Brain pericyte (primary cell): ENCODE results near the gene SESN1.
"Not testable (repeated sequence)": the region's sequence is repeated elsewhere in the genome, so short reads cannot be mapped to it uniquely, and the experiment has no call there.

Experiments
- DNase-seq: peaks from one replicate; pipeline ENCODE4 v3.0.0-alpha.2; 2012; ENCODE audit warnings: low read depth, low spot score

The SESN1 gene

DNA sequence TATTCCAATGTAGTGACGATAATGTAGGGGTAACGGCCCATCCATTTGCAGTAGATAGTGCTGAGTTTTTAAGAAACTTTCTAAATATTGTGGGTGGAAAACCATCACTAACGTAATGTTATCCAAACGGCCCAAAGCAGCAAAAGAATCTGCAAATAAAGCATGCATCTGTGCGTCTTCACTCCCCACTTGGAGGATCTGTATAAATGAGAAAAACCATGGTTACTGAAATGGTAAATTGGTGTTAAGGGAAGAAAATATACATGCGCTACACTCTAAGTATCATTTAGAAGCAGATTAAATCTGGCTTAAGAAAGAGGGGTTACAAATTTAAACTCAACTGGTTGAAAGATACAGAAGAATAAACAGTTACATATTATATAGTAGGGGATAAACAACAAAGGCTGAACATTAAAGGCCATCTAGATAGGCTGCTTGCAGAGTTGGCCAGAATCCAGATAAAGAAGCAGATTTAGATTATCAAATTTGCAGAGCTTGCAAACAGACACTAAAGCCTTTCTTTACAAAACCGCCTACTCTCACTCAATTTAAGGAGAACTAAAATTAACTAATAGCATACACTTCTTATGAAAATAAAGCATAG, 93.3 kb downstream of the SESN1 start:
- no peak for DNase-seq

GRCh38 chr6:109000289-109000688, 94.4 kb downstream of the SESN1 start:
- DNase-seq, result no peak

GRCh38 chr6:108999428-108999827, 95.2 kb downstream of the SESN1 start:
- no peak for DNase-seq

DNA sequence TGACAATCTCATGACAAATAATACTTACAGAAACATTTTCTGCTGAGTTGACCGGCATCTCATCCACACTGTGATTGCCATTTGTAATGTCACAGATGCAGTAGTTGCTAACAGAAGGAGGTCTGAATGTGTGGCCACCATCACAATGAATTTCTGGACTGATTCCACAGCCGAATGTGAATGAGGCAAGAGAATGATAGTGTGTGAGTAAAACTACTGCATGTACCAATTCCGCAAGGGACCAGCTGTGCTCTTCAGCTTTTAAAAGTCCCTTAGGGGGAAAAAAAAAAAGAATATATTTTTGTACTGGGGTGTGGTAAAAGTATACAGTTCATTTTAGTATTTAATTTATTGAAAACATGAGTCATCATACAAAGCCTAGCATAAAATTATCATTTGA, 96.2 kb downstream of the SESN1 start:
- no peak for DNase-seq

GRCh38 chr6:108996208-108996607, 98.4 kb downstream of the SESN1 start:
- DNase-seq, result no peak

GRCh38 chr6:108995296-108995695, 99.3 kb downstream of the SESN1 start:
- no peak for DNase-seq

DNA sequence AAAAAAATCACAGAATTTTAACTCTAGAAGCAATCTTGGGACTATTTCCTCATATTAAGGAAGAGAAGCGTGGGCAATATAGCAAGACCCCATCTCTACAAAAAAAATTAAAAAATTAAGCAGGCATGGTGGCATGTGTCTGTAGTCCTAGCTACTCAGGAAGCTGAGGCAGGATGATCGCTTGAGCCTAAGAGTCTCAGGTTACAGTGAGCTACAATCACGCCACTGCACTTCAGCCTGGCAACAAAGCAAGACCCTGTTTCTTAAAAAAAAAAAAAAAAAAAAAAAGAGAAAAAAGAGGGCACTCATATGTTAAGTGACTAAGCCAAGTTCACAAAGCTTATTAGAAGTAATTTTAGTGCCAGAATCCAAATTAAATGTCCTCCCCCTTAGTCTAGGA, 100.8 kb downstream of the SESN1 start:
- DNase-seq, result no peak

DNA sequence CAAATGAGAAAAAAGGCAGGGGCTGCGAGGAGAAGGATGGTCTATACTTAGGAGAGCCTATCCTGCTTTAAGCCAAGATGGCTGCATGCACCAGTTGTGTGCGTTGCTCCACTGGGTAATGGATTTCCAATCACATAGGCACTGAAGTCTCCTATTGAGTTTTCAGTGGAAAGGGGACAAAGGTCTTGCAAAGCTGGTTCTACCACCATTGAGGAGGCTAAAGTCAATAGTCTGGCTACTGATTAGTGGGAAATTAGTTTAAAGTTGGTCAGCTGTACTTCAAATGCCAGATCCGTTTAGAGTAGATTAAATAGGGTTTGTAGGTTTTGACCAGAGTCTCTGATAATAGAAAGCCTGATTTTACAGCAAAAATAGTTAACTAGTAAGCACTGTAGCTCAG, 104.9 kb downstream of the SESN1 start:
- no peak for DNase-seq

GRCh38 chr6:108988765-108989164, 105.9 kb downstream of the SESN1 start:
- no peak for DNase-seq

DNA sequence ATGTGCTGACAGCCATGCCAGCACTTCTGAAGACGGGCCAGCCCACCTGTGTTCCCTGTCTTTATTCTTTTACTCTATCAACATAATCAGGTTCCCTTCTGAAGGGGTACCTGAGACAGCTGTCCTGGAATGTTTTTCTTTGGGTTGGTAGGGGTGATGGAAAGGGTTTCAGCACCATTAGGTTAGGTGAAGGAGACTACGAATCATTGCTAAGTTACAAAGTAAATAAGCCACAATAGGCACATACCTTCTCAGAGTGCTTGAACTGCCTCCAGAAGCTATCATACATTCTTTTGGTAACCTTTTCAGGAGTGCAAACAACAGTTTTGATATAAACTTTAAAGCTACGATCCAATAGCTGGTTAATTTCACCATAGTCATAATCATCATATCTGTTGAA, 106.3 kb downstream of the SESN1 start:
- no peak for DNase-seq

DNA sequence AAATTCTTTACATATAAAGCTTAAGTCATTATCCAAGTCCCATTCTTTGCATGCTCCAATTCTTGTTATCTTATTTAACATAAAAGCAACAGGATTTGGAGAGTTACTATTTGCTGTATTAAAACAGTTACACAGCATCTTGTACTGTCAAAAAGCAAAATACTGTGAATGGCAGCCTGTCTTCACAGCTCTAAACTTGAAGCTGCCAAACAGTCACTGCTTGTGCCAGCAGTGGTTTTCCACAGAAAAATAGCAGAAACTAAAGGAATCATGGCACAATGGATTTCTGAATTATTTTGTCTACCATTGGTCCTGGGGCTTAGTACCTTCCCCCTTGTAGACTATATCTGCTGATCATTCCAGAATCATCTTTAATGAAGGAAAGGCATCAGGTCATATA, 107.5 kb downstream of the SESN1 start:
- DNase-seq, result no peak

GRCh38 chr6:108985301-108985700, 109.3 kb downstream of the SESN1 start:
- DNase-seq, result no peak

- no peak for DNase-seq
Observed at GRCh38 chr6:108983151-108983550, 111.5 kb downstream of the SESN1 start.

DNA sequence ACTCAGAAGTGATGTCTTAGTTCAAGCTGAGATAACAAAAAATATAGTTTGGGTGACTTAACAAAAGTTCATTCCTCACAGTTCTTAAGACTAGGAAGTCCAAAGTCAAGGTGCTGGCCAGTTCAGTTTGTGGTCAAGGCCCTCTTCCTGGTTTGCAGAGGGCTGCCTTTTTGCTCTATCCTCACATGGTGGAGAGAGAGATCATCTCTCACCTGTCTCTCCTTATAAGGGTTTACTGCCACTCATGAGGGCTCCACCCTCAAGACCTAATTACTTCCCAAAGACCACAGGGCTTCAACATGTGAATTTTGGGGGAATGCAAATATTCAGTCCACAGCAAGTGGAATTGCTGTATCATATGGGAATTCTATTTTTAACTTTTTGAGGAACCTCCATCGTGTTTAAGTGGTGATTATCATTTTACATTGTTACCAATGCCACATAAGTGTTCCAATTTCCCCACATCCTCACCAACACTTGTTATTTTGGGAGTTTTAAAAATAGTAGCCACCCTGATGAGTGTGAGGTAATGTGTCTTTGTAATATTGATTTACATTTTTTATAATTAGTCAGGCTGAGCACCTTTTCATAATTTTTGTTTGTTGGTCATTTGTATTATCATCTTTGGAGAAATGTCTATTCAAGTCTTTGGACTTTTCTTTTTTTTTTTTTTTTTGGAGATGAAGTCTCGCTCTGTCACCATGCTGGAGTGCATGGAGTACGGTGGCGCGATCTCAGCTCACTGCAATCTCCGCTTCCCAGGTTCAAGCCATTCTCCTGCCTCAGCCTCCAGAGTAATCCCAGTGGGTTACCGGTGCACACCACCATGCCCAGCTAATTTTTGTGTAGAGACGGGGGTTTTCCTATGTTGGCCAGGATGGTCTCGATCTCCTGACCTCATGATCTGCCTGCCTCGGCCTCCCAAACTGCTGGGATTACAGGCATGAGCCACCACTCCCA, 112.2 kb downstream of the SESN1 start:
- no peak for DNase-seq

GRCh38 chr6:108978638-108979037, 116.0 kb downstream of the SESN1 start:
- DNase-seq, result not testable (repeated sequence)

DNA sequence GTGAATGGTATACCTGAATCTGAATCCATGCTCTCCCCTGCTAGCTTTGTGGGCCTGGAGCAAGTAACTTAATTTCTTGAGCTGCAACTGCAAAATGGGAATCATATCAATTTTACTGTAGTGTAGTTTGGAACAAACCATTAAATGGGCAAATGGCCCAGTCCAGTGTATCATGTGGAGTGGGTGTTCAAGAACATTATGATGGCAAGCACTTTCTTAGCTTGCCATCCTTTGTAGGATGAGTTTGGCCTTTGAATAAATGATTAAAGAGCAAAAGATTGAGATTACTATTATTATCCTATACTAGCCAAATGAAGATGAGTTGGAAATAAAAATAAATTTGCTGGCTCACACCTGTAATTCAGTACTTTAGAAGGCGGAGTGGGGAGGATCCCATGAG, 120.4 kb downstream of the SESN1 start:
- DNase-seq, result no peak

DNA sequence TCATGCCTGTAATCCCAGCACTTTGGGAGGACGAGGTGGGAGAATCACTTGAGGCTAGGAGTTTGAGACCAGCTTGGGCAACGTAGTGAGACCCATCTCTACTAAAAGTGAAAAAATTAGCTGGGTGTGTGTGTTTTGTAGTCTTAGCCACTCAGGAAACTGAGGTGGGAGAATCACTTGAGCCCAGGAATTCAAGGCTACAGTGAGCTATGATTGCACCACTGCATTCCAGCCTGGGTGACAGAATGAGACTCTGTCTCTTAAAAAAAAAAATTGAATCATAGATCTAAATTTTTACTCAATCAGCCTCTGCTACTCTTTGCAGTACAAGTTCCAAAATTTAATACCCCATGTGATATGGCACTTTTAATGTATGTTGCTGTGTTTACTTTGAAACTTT, 124.9 kb downstream of the SESN1 start:
- no peak for DNase-seq

- no peak for DNase-seq
Observed at GRCh38 chr6:108968325-108969316, 126.0 kb downstream of the SESN1 start.

DNA sequence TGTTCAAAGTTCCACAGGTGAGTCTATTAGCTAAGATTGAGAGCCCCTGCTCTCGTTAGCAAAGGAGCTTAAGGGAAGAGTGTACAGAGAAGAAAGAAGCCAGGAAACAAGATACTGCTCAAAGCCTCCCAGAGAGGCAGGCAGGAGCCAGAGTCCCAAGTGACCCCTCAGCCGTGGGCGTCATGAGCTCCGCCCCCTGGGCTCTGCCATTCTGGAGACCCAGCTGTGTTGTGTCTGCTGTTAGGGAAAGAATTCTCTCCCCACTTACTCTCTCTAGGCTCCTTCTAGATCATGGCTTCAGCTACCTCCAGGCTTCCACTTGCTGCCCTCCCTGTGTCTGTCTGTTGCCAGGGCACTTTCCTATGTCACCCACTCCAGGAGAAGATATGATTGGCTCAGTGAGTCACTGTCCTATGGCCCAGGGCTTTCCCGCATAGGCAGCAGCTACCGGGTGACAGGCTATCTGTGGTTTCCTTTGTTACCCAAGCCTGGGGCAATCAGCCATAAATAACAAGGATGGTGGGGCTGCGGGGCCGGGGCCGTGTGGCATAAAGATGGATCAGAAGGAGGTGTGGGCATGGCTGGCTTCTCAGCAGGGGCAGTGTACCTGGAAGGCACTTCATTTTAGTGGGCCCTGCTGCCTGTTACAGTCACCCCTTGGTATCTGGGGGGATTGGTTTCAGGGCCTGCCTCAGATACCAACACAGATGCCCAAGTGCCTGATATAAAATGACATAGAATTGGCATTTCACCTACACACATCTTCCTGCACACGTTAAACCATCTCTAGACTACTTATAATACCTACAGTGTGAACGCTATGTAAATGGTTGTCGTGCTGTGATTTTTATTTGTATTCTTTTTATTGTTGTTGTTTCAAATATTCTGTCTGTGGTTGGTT, 127.5 kb downstream of the SESN1 start:
- DNase-seq, result no peak

- no peak for DNase-seq
Observed at GRCh38 chr6:108966251-108966650, 128.4 kb downstream of the SESN1 start.

DNA sequence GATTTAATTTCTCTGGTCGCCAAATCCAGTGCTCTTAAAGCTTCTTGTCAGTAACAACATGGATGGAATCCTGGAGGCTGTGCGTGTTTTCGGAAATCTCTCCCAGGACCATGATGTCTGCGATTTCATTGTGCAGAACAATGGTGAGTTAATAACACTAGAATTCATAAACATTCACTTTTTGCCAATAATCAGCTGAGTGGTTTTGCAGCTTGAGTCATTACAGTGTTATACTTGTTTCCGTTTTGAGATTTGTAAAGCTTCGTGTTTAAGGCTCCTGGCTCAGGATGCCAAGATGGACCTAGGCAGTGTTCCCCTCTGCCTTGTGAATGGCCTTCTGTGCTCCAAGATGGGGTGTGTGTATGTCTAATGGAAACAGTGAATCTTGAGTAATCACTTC, 132.7 kb downstream of the SESN1 start:
- no peak for DNase-seq
